Measurements from ENCODE around the gene FAM193B.

FAM193B gene

GRCh38 chr5:177554474-177555111, at the start of gene FAM193B:
Gene FAM193B, minus strand, starts transcription at chr5:177554563. Its CDS starts 105 bp downstream, at chr5:177554458.
- FAIRE-seq (peak; percentile 38), DNase-seq (ENCODE audit: insufficient read length, low spot score) (peak; percentile 93)

GRCh38 chr5:177604116-177604521, 49.8 kb upstream of the FAM193B start:
- DNase-seq (ENCODE audit: insufficient read length, low spot score) (no peak), FAIRE-seq (no peak)

GRCh38 chr5:177603631-177604030, 49.3 kb upstream of the FAM193B start:
- DNase-seq (ENCODE audit: insufficient read length, low spot score) (no peak), FAIRE-seq (no peak)

GRCh38 chr5:177602458-177602830, 48.1 kb upstream of the FAM193B start:
- no peak for FAIRE-seq
- DNase-seq (ENCODE audit: insufficient read length, low spot score), result no peak

GRCh38 chr5:177601577-177602457, 47.5 kb upstream of the FAM193B start:
- FAIRE-seq, result no peak
- no peak for DNase-seq (ENCODE audit: insufficient read length, low spot score)

- DNase-seq (ENCODE audit: insufficient read length, low spot score) (no peak), FAIRE-seq (no peak)
Measured at GRCh38 chr5:177601126-177601525, 46.8 kb upstream of the FAM193B start.

- no peak for FAIRE-seq
- no peak for DNase-seq (ENCODE audit: insufficient read length, low spot score)
Measured at GRCh38 chr5:177600508-177601018, 46.2 kb upstream of the FAM193B start.

GRCh38 chr5:177599731-177600507, 45.6 kb upstream of the FAM193B start, which contains the start of gene B4GALT7:
Gene B4GALT7, plus strand, starts transcription at chr5:177600132. Its CDS starts 79 bp downstream, at chr5:177600211.
- FAIRE-seq (no peak), DNase-seq (ENCODE audit: insufficient read length, low spot score) (peak; percentile 69)

- DNase-seq (ENCODE audit: insufficient read length, low spot score) (no peak), FAIRE-seq (no peak)
Measured at GRCh38 chr5:177598477-177598876, 44.1 kb upstream of the FAM193B start.

GRCh38 chr5:177596775-177597238, 42.4 kb upstream of the FAM193B start:
- FAIRE-seq, result no peak
- DNase-seq (ENCODE audit: insufficient read length, low spot score), result no peak

- DNase-seq (ENCODE audit: insufficient read length, low spot score) (no peak), FAIRE-seq (no peak)
Measured at GRCh38 chr5:177595991-177596774, 41.8 kb upstream of the FAM193B start.

- no peak for DNase-seq (ENCODE audit: insufficient read length, low spot score)
- FAIRE-seq, result no peak
Measured at GRCh38 chr5:177595026-177595585, 40.7 kb upstream of the FAM193B start.

GRCh38 chr5:177594071-177594470, 39.7 kb upstream of the FAM193B start:
- FAIRE-seq (no peak), DNase-seq (ENCODE audit: insufficient read length, low spot score) (no peak)

GRCh38 chr5:177593511-177593910, 39.1 kb upstream of the FAM193B start:
- DNase-seq (ENCODE audit: insufficient read length, low spot score) (no peak), FAIRE-seq (no peak)

- DNase-seq (ENCODE audit: insufficient read length, low spot score) (no peak), FAIRE-seq (no peak)
Measured at GRCh38 chr5:177592905-177593304, 38.5 kb upstream of the FAM193B start.

GRCh38 chr5:177592010-177592834, 37.9 kb upstream of the FAM193B start, which contains the start of gene TMED9:
Gene TMED9, plus strand, starts transcription at chr5:177592203. Its CDS starts 12 bp downstream, at chr5:177592215.
- peak; percentile 87 for DNase-seq (ENCODE audit: insufficient read length, low spot score)
- FAIRE-seq, result peak; percentile 91

- FAIRE-seq, result no peak
- DNase-seq (ENCODE audit: insufficient read length, low spot score), result no peak
Measured at GRCh38 chr5:177591690-177592009, 37.3 kb upstream of the FAM193B start.

GRCh38 chr5:177590406-177590805, 36.0 kb upstream of the FAM193B start:
- no peak for DNase-seq (ENCODE audit: insufficient read length, low spot score)
- FAIRE-seq, result no peak

- DNase-seq (ENCODE audit: insufficient read length, low spot score) (no peak), FAIRE-seq (no peak)
Measured at GRCh38 chr5:177588413-177588909, 34.1 kb upstream of the FAM193B start.

All from HTR-8/SVneo (cell line).